Measurements from ENCODE around the gene SDK2.

SDK2 gene

DNA sequence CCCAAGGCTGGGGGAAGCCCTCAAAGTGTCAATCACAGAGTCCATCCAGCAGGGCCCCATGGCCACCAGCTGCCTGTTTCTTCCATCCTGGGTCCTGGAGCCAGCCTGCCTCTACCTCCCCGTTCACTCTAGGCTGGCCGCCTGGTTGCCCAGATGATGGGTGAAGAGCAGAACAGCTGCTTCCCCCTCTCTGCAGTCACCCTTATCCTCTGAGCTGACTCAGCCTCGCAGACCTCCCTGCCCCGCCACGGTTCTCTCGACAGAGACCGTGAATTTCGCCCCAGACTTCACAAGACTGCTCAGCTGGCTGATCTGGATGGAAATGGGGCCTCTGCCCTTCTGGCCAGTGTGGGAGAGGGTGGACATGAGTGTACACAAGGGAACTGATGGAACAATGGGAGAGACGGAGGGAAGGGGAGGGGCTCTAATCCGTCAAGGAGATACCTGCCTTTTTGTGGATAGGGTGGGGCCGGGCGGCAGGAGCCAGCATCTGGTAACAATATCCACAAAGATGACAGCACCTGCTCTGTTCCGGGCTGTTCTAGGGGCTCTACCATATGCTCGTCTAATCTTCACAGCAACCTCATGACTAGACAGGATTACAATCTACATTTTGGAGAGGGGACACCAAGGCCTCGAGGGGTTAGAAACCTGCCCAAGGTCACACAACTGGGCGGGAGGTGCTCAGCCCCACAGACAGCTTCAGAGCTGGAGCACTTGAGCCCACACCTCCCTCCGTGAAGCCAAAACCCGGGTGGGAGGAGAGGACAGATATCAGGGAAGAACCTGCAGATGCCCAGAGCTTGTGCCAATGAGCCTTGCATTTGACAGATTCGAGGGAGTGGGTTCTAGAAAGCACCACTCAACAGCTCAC, 136.0 kb downstream of the SDK2 start:
- Histone ChIP-seq H3K9me3 (no peaks in the 10 kb centered on the region), H3K4me1 (no peaks in the 10 kb centered on the region), H3K4me3 (no peak overlapping the region), H3K27me3 (ENCODE audit: low read depth) (peaks cover 12% of the 10 kb centered on the region), H3K36me3 (replicated peaks) (no peaks in the 10 kb centered on the region)
- DNase-seq (ENCODE audit: low spot score in 2 of 2): no peak
- in situ Hi-C loops (cut with MboI; ENCODE audit: low sequenced_read_pairs): no loop called here

- H3K36me3 ChIP-seq (replicated peaks): no peaks in the 10 kb centered on the region
- DNase-seq (ENCODE audit: low spot score in 2 of 2): no peak
- no peaks in the 10 kb centered on the region for H3K9me3 ChIP-seq
- in situ Hi-C loops (cut with MboI; ENCODE audit: low sequenced_read_pairs): no loop called here
- peaks cover 7% of the 10 kb centered on the region for H3K27me3 ChIP-seq (ENCODE audit: low read depth)
- no peak overlapping the region for H3K4me3 ChIP-seq
- no peaks in the 10 kb centered on the region for H3K4me1 ChIP-seq
Measured at GRCh38 chr17:73506470-73507435, 137.5 kb downstream of the SDK2 start.

- Histone ChIP-seq H3K9me3 (no peaks in the 10 kb centered on the region), H3K36me3 (replicated peaks) (no peaks in the 10 kb centered on the region), H3K4me3 (no peak overlapping the region), H3K27me3 (ENCODE audit: low read depth) (0 out of 2 replicates have a peak, but pooled peaks cover 6% of the 10 kb centered on the region), H3K4me1 (no peaks in the 10 kb centered on the region)
- in situ Hi-C loops (cut with MboI; ENCODE audit: low sequenced_read_pairs): no loop called here
- no peak for DNase-seq (ENCODE audit: low spot score in 2 of 2)
Measured at GRCh38 chr17:73503560-73503959, 140.7 kb downstream of the SDK2 start.

DNA sequence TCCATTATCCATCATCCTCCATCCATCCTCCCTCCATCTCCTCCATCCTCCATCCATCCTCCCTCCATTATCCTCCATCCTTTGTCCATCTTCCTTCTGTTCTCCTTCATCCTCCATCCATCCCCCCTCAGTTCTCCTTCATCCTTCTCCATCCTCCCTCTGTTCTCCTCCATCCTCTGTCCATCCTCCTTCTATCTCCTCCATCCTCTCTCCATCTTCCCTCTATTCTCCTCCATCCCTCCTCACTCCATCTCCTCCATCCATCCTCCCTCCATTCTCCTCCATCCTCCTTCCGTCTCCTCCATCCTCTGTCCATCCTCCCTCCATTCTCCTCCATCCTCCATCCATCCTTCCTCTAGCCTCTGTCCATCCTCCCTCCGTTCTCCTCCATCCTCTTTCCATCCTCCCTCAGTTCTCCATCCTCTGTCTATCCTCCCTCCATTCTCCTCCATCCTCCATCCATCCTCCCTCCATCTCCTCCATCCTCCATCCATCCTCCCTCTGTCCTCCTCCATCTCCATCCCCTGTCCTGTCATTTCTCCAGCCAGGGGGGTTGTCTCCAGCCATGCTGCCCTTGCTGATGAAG, 143.7 kb downstream of the SDK2 start:
- no peak for DNase-seq (ENCODE audit: low spot score in 2 of 2)
- no peaks in the 10 kb centered on the region for H3K9me3 ChIP-seq
- in situ Hi-C loops (cut with MboI; ENCODE audit: low sequenced_read_pairs): no loop called here
- H3K36me3 ChIP-seq (replicated peaks): no peaks in the 10 kb centered on the region
- no peak overlapping the region for H3K4me3 ChIP-seq
- H3K4me1 ChIP-seq: no peaks in the 10 kb centered on the region
- H3K27me3 ChIP-seq (ENCODE audit: low read depth): peaks cover 15% of the 10 kb centered on the region; the same call in 1 of the 2 replicates

GRCh38 chr17:73498886-73499554, 145.2 kb downstream of the SDK2 start:
- H3K9me3 ChIP-seq: no peaks in the 10 kb centered on the region
- H3K36me3 ChIP-seq (replicated peaks): no peaks in the 10 kb centered on the region
- no peaks in the 10 kb centered on the region for H3K4me1 ChIP-seq
- H3K4me3 ChIP-seq: no peak overlapping the region
- no peak for DNase-seq (ENCODE audit: low spot score in 2 of 2)
- peaks cover 17% of the 10 kb centered on the region; the same call in 1 of the 2 replicates for H3K27me3 ChIP-seq (ENCODE audit: low read depth)
- in situ Hi-C loops (cut with MboI; ENCODE audit: low sequenced_read_pairs): no loop called here

- DNase-seq (ENCODE audit: low spot score in 2 of 2): no peak
- in situ Hi-C loops (cut with MboI; ENCODE audit: low sequenced_read_pairs): no loop called here
- H3K9me3 ChIP-seq: no peaks in the 10 kb centered on the region
- H3K4me1 ChIP-seq: no peaks in the 10 kb centered on the region
- no peak overlapping the region for H3K4me3 ChIP-seq
- H3K27me3 ChIP-seq (ENCODE audit: low read depth): peaks cover 17% of the 10 kb centered on the region; the same call in 1 of the 2 replicates
- H3K36me3 ChIP-seq (replicated peaks): no peaks in the 10 kb centered on the region
Measured at GRCh38 chr17:73498176-73498575, 146.1 kb downstream of the SDK2 start.

DNA sequence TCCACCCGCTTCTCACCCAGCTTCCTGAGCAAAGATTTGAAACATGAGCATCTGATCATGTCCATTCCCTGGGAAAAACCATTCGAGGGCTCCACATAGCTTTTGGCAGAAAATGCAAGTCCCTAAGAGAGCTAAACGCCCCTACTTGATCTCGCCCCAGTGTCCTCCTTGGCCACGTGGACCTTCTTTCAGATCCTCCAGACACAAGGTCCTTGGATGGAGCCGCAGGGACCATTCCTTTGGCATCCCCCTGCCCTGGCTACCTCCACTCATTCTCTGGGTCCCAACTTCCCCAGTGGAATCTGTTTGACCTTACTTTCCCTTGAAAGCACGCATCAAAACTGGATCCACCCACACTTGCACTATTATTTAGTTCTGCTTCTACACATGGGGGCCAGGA, 146.5 kb downstream of the SDK2 start:
- H3K27me3 ChIP-seq (ENCODE audit: low read depth): peaks cover 17% of the 10 kb centered on the region; the same call in 1 of the 2 replicates
- no peaks in the 10 kb centered on the region for H3K36me3 ChIP-seq (replicated peaks)
- no peak overlapping the region for H3K4me3 ChIP-seq
- in situ Hi-C loops (cut with MboI; ENCODE audit: low sequenced_read_pairs): no loop called here
- no peaks in the 10 kb centered on the region for H3K4me1 ChIP-seq
- H3K9me3 ChIP-seq: no peaks in the 10 kb centered on the region
- no peak for DNase-seq (ENCODE audit: low spot score in 2 of 2)

DNA sequence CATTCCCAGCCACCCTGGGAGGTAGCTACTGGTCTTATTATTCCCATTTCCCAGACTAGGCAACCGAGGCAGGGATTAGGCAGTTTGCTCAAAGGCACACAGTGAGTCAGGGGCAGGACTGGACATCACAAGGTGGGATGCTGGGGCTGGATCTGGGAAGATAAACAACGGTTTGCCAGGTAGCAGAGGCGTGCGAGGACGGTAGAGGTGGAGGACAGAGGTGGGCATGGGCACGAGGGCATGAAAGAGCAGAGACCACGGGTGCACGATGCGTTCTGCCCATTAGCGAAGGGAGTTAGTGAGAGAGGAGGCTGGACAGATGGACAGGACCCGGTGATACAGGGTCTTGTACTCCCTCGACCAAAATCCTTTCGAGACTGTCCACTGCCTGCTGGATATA, 148.0 kb downstream of the SDK2 start:
- Histone ChIP-seq H3K4me1 (no peaks in the 10 kb centered on the region), H3K4me3 (no peak overlapping the region), H3K27me3 (ENCODE audit: low read depth) (peaks cover 16% of the 10 kb centered on the region; the same call in 1 of the 2 replicates), H3K9me3 (no peaks in the 10 kb centered on the region), H3K36me3 (replicated peaks) (no peaks in the 10 kb centered on the region)
- in situ Hi-C loops (cut with MboI; ENCODE audit: low sequenced_read_pairs): no loop called here
- no peak for DNase-seq (ENCODE audit: low spot score in 2 of 2)

GRCh38 chr17:73495641-73496040, 148.6 kb downstream of the SDK2 start:
- H3K36me3 ChIP-seq (replicated peaks): no peaks in the 10 kb centered on the region
- H3K27me3 ChIP-seq (ENCODE audit: low read depth): peaks cover 16% of the 10 kb centered on the region; the same call in 1 of the 2 replicates
- no peak overlapping the region for H3K4me3 ChIP-seq
- in situ Hi-C loops (cut with MboI; ENCODE audit: low sequenced_read_pairs): no loop called here
- no peak for DNase-seq (ENCODE audit: low spot score in 2 of 2)
- no peaks in the 10 kb centered on the region for H3K4me1 ChIP-seq
- no peaks in the 10 kb centered on the region for H3K9me3 ChIP-seq

- no peaks in the 10 kb centered on the region for H3K9me3 ChIP-seq
- H3K27me3 ChIP-seq (ENCODE audit: low read depth): peaks cover 16% of the 10 kb centered on the region; the same call in 1 of the 2 replicates
- in situ Hi-C loops (cut with MboI; ENCODE audit: low sequenced_read_pairs): no loop called here
- no peaks in the 10 kb centered on the region for H3K4me1 ChIP-seq
- H3K4me3 ChIP-seq: no peak overlapping the region
- no peaks in the 10 kb centered on the region for H3K36me3 ChIP-seq (replicated peaks)
- DNase-seq (ENCODE audit: low spot score in 2 of 2): no peak
Measured at GRCh38 chr17:73494950-73495349, 149.3 kb downstream of the SDK2 start.

- in situ Hi-C loops (cut with MboI; ENCODE audit: low sequenced_read_pairs): no loop called here
- DNase-seq (ENCODE audit: low spot score in 2 of 2): no peak
- no peaks in the 10 kb centered on the region for H3K4me1 ChIP-seq
Measured at GRCh38 chr17:73493956-73494926, 150.0 kb downstream of the SDK2 start.

More at GRCh38 chr17:73493956-73494926, 150.0 kb downstream of the SDK2 start:
- Histone ChIP-seq H3K36me3 (replicated peaks) (no peaks in the 10 kb centered on the region), H3K27me3 (ENCODE audit: low read depth) (peaks cover 16% of the 10 kb centered on the region; the same call in 1 of the 2 replicates), H3K4me3 (no peak overlapping the region), H3K9me3 (no peaks in the 10 kb centered on the region)

All from HAP-1 (cell line).